Measurements from ENCODE around the gene LSAMP. TPM values are rescaled to one million over a fixed set of nuclear protein-coding genes. Genes with fewer than 3 reads are reported as not detected.

Gene LSAMP
- polyA plus RNA-seq, 1 experiment: 2.7 TPM

- CTCF ChIA-PET: no interaction called here
- Histone ChIP-seq H3K36me3 (ENCODE audit: control insufficient read depth, insufficient read depth, low read length) (no peaks in the 10 kb centered on the region), H3K27me3 (ENCODE audit: control insufficient read depth, insufficient read depth, low read length) (peaks cover 2% of the 10 kb centered on the region; the same call in 1 of the 2 replicates), H3K4me3 (ENCODE audit: low read depth, low read length) (no peak overlapping the region)
- TF ChIP-seq CTCF (IDR thresholded peaks at IDR 0.05; ENCODE audit: insufficient read depth, low read depth, low read length): no peak
- POLR2A ChIA-PET: no interaction called here
- DNase-seq (ENCODE audit: low read depth): no peak
Observed at GRCh38 chr3:115982108-115982507, 463.2 kb downstream of the LSAMP start.

GRCh38 chr3:115980709-115981108 lies 464.6 kb downstream of the LSAMP start:
- no peak for TF ChIP-seq CTCF (IDR thresholded peaks at IDR 0.05; ENCODE audit: insufficient read depth, low read depth, low read length)
- ChIA-PET CTCF (no interaction called here), POLR2A (no interaction called here)
- H3K4me3 ChIP-seq (ENCODE audit: low read depth, low read length): no peak overlapping the region
- H3K27me3 ChIP-seq (ENCODE audit: control insufficient read depth, insufficient read depth, low read length): peaks cover 2% of the 10 kb centered on the region; the same call in 1 of the 2 replicates
- no peaks in the 10 kb centered on the region for H3K36me3 ChIP-seq (ENCODE audit: control insufficient read depth, insufficient read depth, low read length)
- DNase-seq (ENCODE audit: low read depth): no peak

- POLR2A ChIA-PET: no interaction called here
- Histone ChIP-seq H3K27me3 (ENCODE audit: control insufficient read depth, insufficient read depth, low read length) (peaks cover 2% of the 10 kb centered on the region; the same call in 1 of the 2 replicates), H3K36me3 (ENCODE audit: control insufficient read depth, insufficient read depth, low read length) (no peaks in the 10 kb centered on the region), H3K4me3 (ENCODE audit: low read depth, low read length) (no peak overlapping the region)
- no peak for TF ChIP-seq CTCF (IDR thresholded peaks at IDR 0.05; ENCODE audit: insufficient read depth, low read depth, low read length)
- CTCF ChIA-PET: no interaction called here
- DNase-seq (ENCODE audit: low read depth): no peak
Observed at GRCh38 chr3:115977866-115978265, 467.4 kb downstream of the LSAMP start.

GRCh38 chr3:115975796-115976195 lies 469.5 kb downstream of the LSAMP start:
- TF ChIP-seq CTCF (IDR thresholded peaks at IDR 0.05; ENCODE audit: insufficient read depth, low read depth, low read length): no peak
- no peak for DNase-seq (ENCODE audit: low read depth)
- Histone ChIP-seq H3K36me3 (ENCODE audit: control insufficient read depth, insufficient read depth, low read length) (no peaks in the 10 kb centered on the region), H3K4me3 (ENCODE audit: low read depth, low read length) (no peak overlapping the region), H3K27me3 (ENCODE audit: control insufficient read depth, insufficient read depth, low read length) (peaks cover 2% of the 10 kb centered on the region; the same call in 1 of the 2 replicates)
- CTCF ChIA-PET: no interaction called here
- POLR2A ChIA-PET: no interaction called here

- TF ChIP-seq CTCF (IDR thresholded peaks at IDR 0.05; ENCODE audit: insufficient read depth, low read depth, low read length): no peak
- no peak for DNase-seq (ENCODE audit: low read depth)
- H3K27me3 ChIP-seq (ENCODE audit: control insufficient read depth, insufficient read depth, low read length): peaks cover 2% of the 10 kb centered on the region; the same call in 1 of the 2 replicates
- CTCF ChIA-PET: no interaction called here
- H3K36me3 ChIP-seq (ENCODE audit: control insufficient read depth, insufficient read depth, low read length): no peaks in the 10 kb centered on the region
- H3K4me3 ChIP-seq (ENCODE audit: low read depth, low read length): no peak overlapping the region
- POLR2A ChIA-PET: no interaction called here
Observed at GRCh38 chr3:115975353-115975752, 469.9 kb downstream of the LSAMP start.
